Body of pancreas (tissue), 4 donors: ENCODE results near the gene MAP1B.

ENCODE experiments used
- POLR2A ChIP-seq, 3 donors: fragments of 450-650 bp; IDR thresholded peaks; one replicate each; pipeline ENCODE4 v1.6.1; 2016; ENCODE audit warnings: antibody characterized with exemption in 3 of 3, mild to moderate bottlenecking in 2 of 3
- TF ChIP-seq, protein P1 (sequence below), 7 experiments: fragments of 450-650 bp in 4 of 7; fragments of 200-600 bp in 3 of 7; sonication (generic) in 3 of 7; IDR thresholded peaks; one replicate each; pipeline ENCODE4 v1.5.1; 2016 to 2019; ENCODE audit warnings: antibody characterized with exemption in 7 of 7

DNA sequence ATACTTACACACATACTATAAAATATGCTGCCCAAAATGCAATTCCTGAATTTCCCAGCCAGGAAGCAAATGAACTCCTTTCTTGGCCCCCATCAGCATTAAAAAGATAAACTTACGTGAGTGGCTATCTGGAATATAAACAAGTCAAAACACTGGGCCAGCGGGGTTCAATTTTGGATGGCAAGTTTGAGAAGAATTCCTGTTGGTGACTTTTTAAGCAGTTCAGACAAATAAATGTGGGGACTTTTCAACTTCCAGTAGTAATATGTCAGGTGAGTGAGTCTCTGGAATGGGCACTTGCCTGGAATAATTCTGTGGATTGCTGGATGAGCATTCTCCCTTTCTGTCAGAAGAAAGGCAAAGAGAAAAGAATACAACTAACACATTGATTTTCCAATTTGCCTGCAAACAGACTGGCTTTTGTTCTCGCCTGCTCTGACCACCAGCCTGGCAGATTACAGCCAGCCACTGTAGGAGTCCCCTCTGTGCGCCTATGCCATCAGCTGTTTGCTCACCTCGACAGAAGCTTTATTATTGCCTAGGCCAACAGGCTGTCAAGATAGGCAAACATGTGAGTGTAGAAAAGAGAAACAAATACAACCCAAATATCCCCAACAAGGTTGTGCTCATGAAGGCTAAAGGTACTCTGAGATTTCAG lies 134.2 kb downstream of the MAP1B start:
- TF ChIP-seq, protein P1, sequence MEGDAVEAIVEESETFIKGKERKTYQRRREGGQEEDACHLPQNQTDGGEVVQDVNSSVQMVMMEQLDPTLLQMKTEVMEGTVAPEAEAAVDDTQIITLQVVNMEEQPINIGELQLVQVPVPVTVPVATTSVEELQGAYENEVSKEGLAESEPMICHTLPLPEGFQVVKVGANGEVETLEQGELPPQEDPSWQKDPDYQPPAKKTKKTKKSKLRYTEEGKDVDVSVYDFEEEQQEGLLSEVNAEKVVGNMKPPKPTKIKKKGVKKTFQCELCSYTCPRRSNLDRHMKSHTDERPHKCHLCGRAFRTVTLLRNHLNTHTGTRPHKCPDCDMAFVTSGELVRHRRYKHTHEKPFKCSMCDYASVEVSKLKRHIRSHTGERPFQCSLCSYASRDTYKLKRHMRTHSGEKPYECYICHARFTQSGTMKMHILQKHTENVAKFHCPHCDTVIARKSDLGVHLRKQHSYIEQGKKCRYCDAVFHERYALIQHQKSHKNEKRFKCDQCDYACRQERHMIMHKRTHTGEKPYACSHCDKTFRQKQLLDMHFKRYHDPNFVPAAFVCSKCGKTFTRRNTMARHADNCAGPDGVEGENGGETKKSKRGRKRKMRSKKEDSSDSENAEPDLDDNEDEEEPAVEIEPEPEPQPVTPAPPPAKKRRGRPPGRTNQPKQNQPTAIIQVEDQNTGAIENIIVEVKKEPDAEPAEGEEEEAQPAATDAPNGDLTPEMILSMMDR (IDR thresholded peaks at IDR 0.05): no peak
- TF ChIP-seq POLR2A (IDR thresholded peaks at IDR 0.05): no peak
